HEK293 (cell line): ENCODE measurements around the gene RGS6.

Experiments
- CTCF ChIA-PET: fragments of 350-600 bp; formaldehyde crosslinking; extraction: SDS; loops from one replicate; lab custom pipeline; 2021; ENCODE audit warnings: antibody characterized with exemption; lab: Yijun Ruan, JAX
- POLR2A ChIA-PET: fragments of 300-600 bp; formaldehyde crosslinking; extraction: SDS; loops from one replicate; lab custom pipeline; 2020; ENCODE audit warnings: antibody characterized with exemption, inconsistent platforms; lab: Yijun Ruan, JAX
- H3K27ac ChIP-seq: fragments of 200-500 bp; sonication (Bioruptor generic); 2 replicates; pipeline ENCODE4 v1.5.1; 2014; ENCODE audit warnings: low read depth, low read length, control low read depth, inconsistent platforms; ENCODE audit errors: extremely low read depth
- H3K36me3 ChIP-seq, 2 experiments: fragments of 200-500 bp in 1 of 2; sonication (Bioruptor generic) in 1 of 2; 1 replicate in 1 of 2; 2 replicates in 1 of 2; pipeline ENCODE4 v1.5.1; 2014 to 2017; ENCODE audit warnings: inconsistent platforms in 2 of 2, low read length in 2 of 2; ENCODE audit not compliant: control insufficient read depth in 2 of 2, insufficient read depth in 1 of 2
- H3K4me1 ChIP-seq: fragments of 200-500 bp; sonication (Bioruptor generic); 2 replicates; pipeline ENCODE4 v1.5.1; 2014; ENCODE audit warnings: mild to moderate bottlenecking, low read length, inconsistent platforms; ENCODE audit not compliant: control insufficient read depth, insufficient read depth
- H3K4me3 ChIP-seq: 2 replicates; pipeline ENCODE4 v1.5.1; 2011; ENCODE audit warnings: low read depth, mild to moderate bottlenecking, control low read depth, low read length, moderate library complexity
- H3K9me3 ChIP-seq: fragments of 200-500 bp; sonication (Bioruptor generic); 2 replicates; pipeline ENCODE4 v1.5.1; 2014; ENCODE audit warnings: low read depth, low read length, inconsistent platforms; ENCODE audit not compliant: control insufficient read depth, insufficient read depth
- BCL11A ChIP-seq: fragments of 450-650 bp; formaldehyde crosslinking; IDR thresholded peaks from 2 replicates; pipeline ENCODE4 v1.5.1; 2016; ENCODE audit warnings: low read depth, missing biosample characterization, missing genetic modification characterization
- ELK4 ChIP-seq: IDR thresholded peaks from 2 replicates; pipeline ENCODE4 v1.6.1; 2011; ENCODE audit warnings: mild to moderate bottlenecking, low read depth, low read length, borderline replicate concordance
- GLIS2 ChIP-seq: fragments of 450-650 bp; formaldehyde crosslinking; IDR thresholded peaks from 2 replicates; pipeline ENCODE4 v1.5.1; 2016; ENCODE audit warnings: missing biosample characterization, missing genetic modification characterization
- HOXA7 ChIP-seq: sonication (generic); formaldehyde crosslinking; IDR thresholded peaks from 2 replicates; pipeline ENCODE4 v1.8.1; 2022; ENCODE audit warnings: missing genetic modification reagents, borderline replicate concordance
- ZBTB20 ChIP-seq: fragments of 450-650 bp; formaldehyde crosslinking; IDR thresholded peaks from 2 replicates; pipeline ENCODE4 v1.5.1; 2016; ENCODE audit warnings: missing biosample characterization, missing genetic modification characterization
- ZBTB6 ChIP-seq: fragments of 450-650 bp; formaldehyde crosslinking; IDR thresholded peaks from 2 replicates; pipeline ENCODE4 v1.5.1; 2017; ENCODE audit warnings: missing biosample characterization, missing genetic modification characterization
- ZNF133 ChIP-seq: fragments of 450-650 bp; formaldehyde crosslinking; IDR thresholded peaks from 2 replicates; pipeline ENCODE4 v1.5.1; 2016; ENCODE audit warnings: missing biosample characterization, missing genetic modification characterization
- ZNF184 ChIP-seq: fragments of 450-650 bp; IDR thresholded peaks from 2 replicates; pipeline ENCODE4 v1.5.1; 2018; ENCODE audit warnings: missing biosample characterization, mild to moderate bottlenecking, missing genetic modification characterization
- ZNF2 ChIP-seq: fragments of 450-650 bp; formaldehyde crosslinking; IDR thresholded peaks from 2 replicates; pipeline ENCODE4 v1.5.1; 2016; ENCODE audit warnings: missing biosample characterization, missing genetic modification characterization
- ZNF311 ChIP-seq: fragments of 450-650 bp; formaldehyde crosslinking; IDR thresholded peaks from 2 replicates; pipeline ENCODE4 v1.5.1; 2017; ENCODE audit warnings: missing biosample characterization, missing genetic modification characterization, borderline replicate concordance
- ZNF394 ChIP-seq: fragments of 450-650 bp; formaldehyde crosslinking; IDR thresholded peaks from 2 replicates; pipeline ENCODE4 v1.5.1; 2016; ENCODE audit warnings: missing biosample characterization, missing genetic modification characterization, mild to moderate bottlenecking, moderate library complexity, borderline replicate concordance
- ZNF473 ChIP-seq: fragments of 450-650 bp; formaldehyde crosslinking; IDR thresholded peaks from 2 replicates; pipeline ENCODE4 v1.5.1; 2017; ENCODE audit warnings: missing biosample characterization, missing genetic modification characterization
- ZNF555 ChIP-seq: fragments of 450-650 bp; formaldehyde crosslinking; conservative IDR thresholded peaks from 2 replicates; pipeline ENCODE4 v1.5.1; 2017; ENCODE audit warnings: missing biosample characterization, mild to moderate bottlenecking, missing genetic modification characterization, inconsistent platforms
- ZNF654 ChIP-seq: fragments of 450-650 bp; formaldehyde crosslinking; IDR thresholded peaks from 2 replicates; pipeline ENCODE4 v1.5.1; 2016; ENCODE audit warnings: low read depth, missing biosample characterization, missing genetic modification characterization
- ZNF677 ChIP-seq: fragments of 450-650 bp; IDR thresholded peaks from 2 replicates; pipeline ENCODE4 v1.5.0; 2018; ENCODE audit warnings: missing biosample characterization, mild to moderate bottlenecking, missing genetic modification characterization, moderate library complexity
- ZNF701 ChIP-seq: fragments of 450-650 bp; formaldehyde crosslinking; IDR thresholded peaks from 2 replicates; pipeline ENCODE4 v1.5.1; 2016; ENCODE audit warnings: missing biosample characterization, missing genetic modification characterization
- ZNF707 ChIP-seq: fragments of 450-650 bp; formaldehyde crosslinking; IDR thresholded peaks from 2 replicates; pipeline ENCODE4 v1.5.1; 2016; ENCODE audit warnings: missing biosample characterization, missing genetic modification characterization
- ZNF792 ChIP-seq: fragments of 450-650 bp; formaldehyde crosslinking; IDR thresholded peaks from 2 replicates; pipeline ENCODE4 v1.5.1; 2016; ENCODE audit warnings: missing biosample characterization, missing genetic modification characterization
- ZNF843 ChIP-seq: fragments of 450-650 bp; formaldehyde crosslinking; IDR thresholded peaks from 2 replicates; pipeline ENCODE4 v1.5.1; 2016; ENCODE audit warnings: missing biosample characterization, missing genetic modification characterization

RGS6 gene

GRCh38 chr14:72008666-72009065 lies 76.4 kb downstream of the RGS6 start:
- TF ChIP-seq ZBTB6 (tag by site-specific recombination) (no peak), ZNF473 (tag by site-specific recombination) (no peak), ZNF184 (tag by site-specific recombination) (no peak), ZNF843 (tag by site-specific recombination) (no peak), ZNF2 (no peak)
- no peaks in the 10 kb centered on the region for H3K9me3 ChIP-seq
- POLR2A ChIA-PET, result no interaction called here
- H3K4me1 ChIP-seq, result no peaks in the 10 kb centered on the region
- H3K4me3 ChIP-seq, result no peak overlapping the region
- H3K36me3 ChIP-seq, result no peaks in the 10 kb centered on the region
- CTCF ChIA-PET, result no interaction called here
- no peak overlapping the region for H3K27ac ChIP-seq

GRCh38 chr14:72010474-72010873 lies 78.2 kb downstream of the RGS6 start:
- no peaks in the 10 kb centered on the region for H3K9me3 ChIP-seq
- no peaks in the 10 kb centered on the region for H3K36me3 ChIP-seq
- H3K27ac ChIP-seq, result no peak overlapping the region
- no peak overlapping the region for H3K4me3 ChIP-seq
- no peaks in the 10 kb centered on the region for H3K4me1 ChIP-seq
- CTCF ChIA-PET, result interaction anchor here (1.0 kb wide), 1 partner anchor 13 kb away, joined by 4 read pairs; no protein-coding TSS in a partner anchor
- POLR2A ChIA-PET, result no interaction called here
- TF ChIP-seq GLIS2 (tag by site-specific recombination) (no peak), ZNF473 (tag by site-specific recombination) (no peak)

- Histone ChIP-seq H3K4me1 (no peaks in the 10 kb centered on the region), H3K4me3 (no peak overlapping the region), H3K27ac (no peak overlapping the region), H3K36me3 (no peaks in the 10 kb centered on the region), H3K9me3 (no peaks in the 10 kb centered on the region)
- POLR2A ChIA-PET, result no interaction called here
- CTCF ChIA-PET, result no interaction called here
- TF ChIP-seq ZNF555 (tag by site-specific recombination) (no peak), HOXA7 (no peak), ZNF677 (tag by site-specific recombination) (no peak), ZNF792 (tag by site-specific recombination) (no peak), ZNF133 (no peak), BCL11A (tag by site-specific recombination) (no peak), ZNF654 (tag by site-specific recombination) (no peak), ZBTB20 (tag by site-specific recombination) (no peak), ZNF394 (no peak), ZNF701 (tag by site-specific recombination) (no peak), ZNF311 (tag by site-specific recombination) (no peak), ELK4 (no peak), ZNF707 (tag by site-specific recombination) (no peak)
These were observed 81.6 kb downstream of the RGS6 start for GRCh38 chr14:72013721-72014345.
